CD4-positive, alpha-beta T cell (primary cell): ENCODE data around the gene ZC3H4. TPM values are rescaled to one million over a fixed set of nuclear protein-coding genes. Genes with fewer than 3 reads are reported as not detected.

Source experiments
- ATAC-seq: fragments of 200-7000 bp; cut with Tn5 transposase; one replicate; pipeline ENCODE4 v1.10.0; 2022; ENCODE audit warnings: mild to moderate bottlenecking; ENCODE audit not compliant: poor library complexity
- CTCF ChIA-PET: fragments of 350-600 bp; sonication (Branson Sonifier 250); formaldehyde crosslinking; loops from one replicate; lab custom pipeline; 2021; ENCODE audit warnings: antibody characterized with exemption, inconsistent platforms; lab: Charles Lee
- POLR2A ChIA-PET: fragments of 350-600 bp; sonication (Branson Sonifier 250); formaldehyde crosslinking; loops from one replicate; lab custom pipeline; 2021; ENCODE audit warnings: antibody characterized with exemption, inconsistent platforms; lab: Charles Lee
- DNase-seq, 14 experiments: peaks; one replicate each; pipeline ENCODE4 v3.0.0-alpha.2; 2013 to 2020; ENCODE audit warnings: mixed read lengths in 2 of 14
- H3K27ac ChIP-seq, 2 donors: one replicate each; pipeline versions ENCODE4 v1.5.1 to v1.7.0; 2013; ENCODE audit warnings: low read length in 2 of 2, low read depth in 1 of 2, mild to moderate bottlenecking in 1 of 2
- H3K27me3 ChIP-seq, 2 experiments: 1 replicate in 1 of 2; 2 replicates in 1 of 2; pipeline versions ENCODE4 v1.6.1 to v1.7.0; 2013; ENCODE audit warnings: low read length in 2 of 2, control low read depth in 1 of 2, mild to moderate bottlenecking in 1 of 2, moderate library complexity in 1 of 2; ENCODE audit not compliant: insufficient read depth in 2 of 2, control insufficient read depth in 1 of 2
- H3K36me3 ChIP-seq: one replicate; pipeline ENCODE4 v1.6.1; 2013; ENCODE audit warnings: low read length, control low read depth; ENCODE audit not compliant: insufficient read depth
- H3K4me1 ChIP-seq: one replicate; pipeline ENCODE4 v1.6.1; 2013; ENCODE audit warnings: low read length, control low read depth; ENCODE audit not compliant: insufficient read depth
- H3K4me3 ChIP-seq: one replicate; pipeline ENCODE4 v1.5.1; 2013; ENCODE audit warnings: mild to moderate bottlenecking, low read length, moderate library complexity
- H3K9me3 ChIP-seq, 2 experiments: 1 replicate in 1 of 2; 2 replicates in 1 of 2; pipeline versions ENCODE4 v1.6.1 to v1.7.0; 2013; ENCODE audit warnings: low read length in 2 of 2, mild to moderate bottlenecking in 2 of 2, control low read depth in 1 of 2, moderate library complexity in 1 of 2; ENCODE audit not compliant: control insufficient read depth in 1 of 2, insufficient read depth in 1 of 2
- H3K27ac Mint-ChIP-seq: one replicate; pipeline ENCODE4 v1.8.0; 2020; ENCODE audit warnings: mixed read lengths
- H3K27me3 Mint-ChIP-seq: one replicate; pipeline ENCODE4 v1.8.0; 2021; ENCODE audit warnings: mixed read lengths
- H3K36me3 Mint-ChIP-seq: one replicate; pipeline ENCODE4 v1.8.0; 2021; ENCODE audit warnings: low read depth, mixed read lengths
- H3K4me1 Mint-ChIP-seq: one replicate; pipeline ENCODE4 v1.8.0; 2021; ENCODE audit warnings: low read depth, mixed read lengths
- H3K4me3 Mint-ChIP-seq: one replicate; pipeline ENCODE4 v1.8.0; 2020; ENCODE audit warnings: mild to moderate bottlenecking, mixed read lengths
- H3K9me3 Mint-ChIP-seq: one replicate; pipeline ENCODE4 v1.8.0; 2020; ENCODE audit warnings: mixed read lengths
- intact Hi-C, 2 experiments: fragments of 100-400 bp; cut with DNase I in 1 of 2; cut with micrococcal nuclease in 1 of 2; formaldehyde crosslinking; loops; one replicate each; pipeline versions ENCODE4 v1.15.1 to v1.9.0; 2023 to 2025; cut with DNase I, micrococcal nuclease
- total RNA-seq, 174 experiments: library from RNA in 2 of 174; stranded (reverse) in 2 of 174; gene quantifications; one replicate each; pipeline ENCODE4 v1.2.3 and lab custom pipeline; 2021 to 2026
- TF ChIP-seq, protein P1 (sequence below): fragments of 200-600 bp; IDR thresholded peaks from one replicate; pipeline ENCODE4 v1.8.0; 2022; ENCODE audit warnings: antibody characterized with exemption, mild to moderate bottlenecking

The ZC3H4 gene
- total RNA-seq, 2 experiments from 2014 or later = 39.4 to 43.7 TPM

DNA sequence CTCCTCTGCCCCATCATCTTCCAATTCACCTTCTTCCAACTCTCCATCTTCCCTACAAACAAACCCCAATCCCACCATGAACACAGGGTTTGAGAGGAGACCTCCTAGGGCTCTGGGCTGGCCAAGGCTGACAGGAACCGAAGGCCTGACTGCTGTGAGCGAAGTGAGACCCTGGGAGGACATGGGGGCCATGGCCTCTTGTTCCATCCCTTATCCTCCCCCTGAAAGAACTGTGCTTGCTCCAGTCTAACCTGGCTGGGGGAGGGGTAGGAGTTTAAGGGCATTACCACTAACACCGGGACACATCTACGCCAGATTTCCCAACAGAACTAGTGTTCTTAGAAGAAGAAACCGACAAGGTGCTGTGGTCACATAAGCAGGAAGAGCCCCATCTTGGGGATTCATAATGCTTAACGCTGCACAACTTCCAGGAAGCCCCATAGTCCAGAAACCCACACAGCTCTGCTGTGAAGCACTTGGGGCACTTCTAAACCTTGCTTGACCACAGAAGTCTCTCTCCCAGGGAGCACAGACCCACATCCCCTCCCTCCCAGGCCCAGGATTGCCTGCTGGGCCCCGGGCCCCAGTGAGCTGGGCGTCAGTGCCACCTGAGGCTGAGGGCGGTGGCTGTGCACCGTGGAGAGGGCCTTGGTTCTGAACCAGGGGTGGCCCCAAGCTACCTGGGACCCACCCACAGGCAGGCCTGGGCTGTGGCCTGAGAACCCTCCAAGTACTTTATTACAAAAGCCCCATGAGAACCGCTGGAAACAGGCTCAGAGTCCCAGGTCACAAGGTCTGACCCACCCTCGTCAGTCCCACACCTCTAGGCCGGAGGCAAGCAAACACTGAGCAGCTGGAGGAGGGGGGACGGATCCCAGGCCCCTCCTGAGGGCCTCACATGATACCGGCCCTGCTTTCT is 18.8 kb downstream of the ZC3H4 start:
- TF ChIP-seq, protein P1, sequence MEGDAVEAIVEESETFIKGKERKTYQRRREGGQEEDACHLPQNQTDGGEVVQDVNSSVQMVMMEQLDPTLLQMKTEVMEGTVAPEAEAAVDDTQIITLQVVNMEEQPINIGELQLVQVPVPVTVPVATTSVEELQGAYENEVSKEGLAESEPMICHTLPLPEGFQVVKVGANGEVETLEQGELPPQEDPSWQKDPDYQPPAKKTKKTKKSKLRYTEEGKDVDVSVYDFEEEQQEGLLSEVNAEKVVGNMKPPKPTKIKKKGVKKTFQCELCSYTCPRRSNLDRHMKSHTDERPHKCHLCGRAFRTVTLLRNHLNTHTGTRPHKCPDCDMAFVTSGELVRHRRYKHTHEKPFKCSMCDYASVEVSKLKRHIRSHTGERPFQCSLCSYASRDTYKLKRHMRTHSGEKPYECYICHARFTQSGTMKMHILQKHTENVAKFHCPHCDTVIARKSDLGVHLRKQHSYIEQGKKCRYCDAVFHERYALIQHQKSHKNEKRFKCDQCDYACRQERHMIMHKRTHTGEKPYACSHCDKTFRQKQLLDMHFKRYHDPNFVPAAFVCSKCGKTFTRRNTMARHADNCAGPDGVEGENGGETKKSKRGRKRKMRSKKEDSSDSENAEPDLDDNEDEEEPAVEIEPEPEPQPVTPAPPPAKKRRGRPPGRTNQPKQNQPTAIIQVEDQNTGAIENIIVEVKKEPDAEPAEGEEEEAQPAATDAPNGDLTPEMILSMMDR = no peak
- ChIA-PET POLR2A (interaction anchor here (1.0 to 7.6 kb wide), 2 partner anchors 15 to 16 kb away, joined by 5 to 124 read pairs; partner anchors contain the start of gene ZC3H4), CTCF (interaction anchor here (1.3 kb wide), 1 partner anchor 15 kb away, joined by 4 read pairs; no protein-coding TSS in a partner anchor)
- Mint-ChIP-seq H3K4me1 (peaks cover 41% of the 10 kb centered on the region), H3K27me3 (no peaks in the 10 kb centered on the region), H3K4me3 (no peak overlapping the region), H3K27ac (peak overlapping the region; percentile 83), H3K9me3 (no peaks in the 10 kb centered on the region), H3K36me3 (peaks cover 62% of the 10 kb centered on the region)
- peaks cover 64% of the 10 kb centered on the region for H3K36me3 ChIP-seq
- ATAC-seq (peak; percentile 73), DNase-seq (peak in 10 of 14 experiments; percentile 7 to 73 (median 30))
- H3K27me3 ChIP-seq = no peaks in the 10 kb centered on the region
- peaks cover 49% of the 10 kb centered on the region for H3K4me1 ChIP-seq
- H3K9me3 ChIP-seq = no peaks in the 10 kb centered on the region
- H3K27ac ChIP-seq = peak overlapping the region; percentile 70 to 90
- peak overlapping the region; percentile 23 for H3K4me3 ChIP-seq
- intact Hi-C loops = loop anchor here in 1 of 2 experiments (2.0 kb wide), 1 partner anchor 16 kb away; no protein-coding TSS in a partner anchor

DNA sequence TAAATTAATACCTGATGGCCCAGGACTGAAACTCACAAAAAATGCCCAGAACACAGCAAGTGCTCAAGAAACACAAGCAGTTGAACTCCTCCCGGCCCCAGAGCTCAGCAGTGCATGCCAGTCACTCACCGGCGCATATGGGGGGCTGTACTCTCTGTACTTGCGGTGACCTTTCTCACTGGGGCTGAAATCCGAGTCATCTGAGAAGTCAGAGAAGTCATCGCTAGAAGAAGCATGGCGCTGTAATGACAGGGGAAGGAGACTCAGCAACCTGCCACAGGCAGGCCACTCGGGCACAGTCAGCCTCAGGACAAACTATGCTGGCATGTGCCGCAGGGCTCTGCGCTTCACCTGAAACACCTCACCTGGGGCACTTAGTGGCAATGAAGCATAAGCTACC is 19.7 kb downstream of the ZC3H4 start:
- DNase-seq = no peak
- H3K27ac Mint-ChIP-seq = peak overlapping the region; percentile 83
- H3K27me3 ChIP-seq = no peaks in the 10 kb centered on the region
- no peak for ATAC-seq
- CTCF ChIA-PET = interaction anchor here (0.7 to 1.3 kb wide), 3 partner anchors 14 to 32 kb away, joined by 3 to 4 read pairs (median 4); no protein-coding TSS in a partner anchor
- no peaks in the 10 kb centered on the region for H3K27me3 Mint-ChIP-seq
- TF ChIP-seq, protein P1 = no peak
- intact Hi-C loops = loop anchor here (2.0 kb wide), 1 partner anchor 17 kb away; no protein-coding TSS in a partner anchor
- H3K4me1 Mint-ChIP-seq = peaks cover 39% of the 10 kb centered on the region
- H3K4me3 ChIP-seq = no peak overlapping the region
- no peaks in the 10 kb centered on the region for H3K9me3 ChIP-seq
- H3K36me3 Mint-ChIP-seq = peaks cover 70% of the 10 kb centered on the region
- no peak overlapping the region for H3K4me3 Mint-ChIP-seq
- H3K9me3 Mint-ChIP-seq = no peaks in the 10 kb centered on the region
- H3K4me1 ChIP-seq = peaks cover 45% of the 10 kb centered on the region
- peak overlapping the region in 1 of 2 donors; percentile 90 for H3K27ac ChIP-seq
- peaks cover 69% of the 10 kb centered on the region for H3K36me3 ChIP-seq
- POLR2A ChIA-PET = interaction anchor here (7.6 kb wide), 1 partner anchor 17 kb away, joined by 124 read pairs; the partner anchor contains the start of gene ZC3H4

DNA sequence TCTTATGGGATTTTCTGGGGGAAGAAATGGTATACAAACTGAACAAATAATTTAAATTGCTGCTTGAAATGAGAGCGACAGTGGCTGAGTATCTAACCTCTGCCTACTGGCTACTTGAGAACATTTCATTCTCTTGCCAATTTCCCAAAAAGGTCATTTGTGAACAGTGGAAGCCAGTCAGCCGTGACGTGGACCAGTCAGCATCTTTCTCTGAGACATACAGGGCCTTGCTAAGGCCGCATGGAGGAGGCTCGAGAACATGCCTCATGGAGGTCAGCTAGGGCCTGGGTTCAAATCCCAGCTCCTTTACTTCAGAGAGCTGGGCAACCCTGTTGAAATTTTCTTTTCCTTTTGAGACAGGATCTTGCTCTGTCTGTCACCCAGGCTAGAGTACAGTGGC is 20.3 kb downstream of the ZC3H4 start:
- Mint-ChIP-seq H3K4me3 (no peak overlapping the region), H3K27me3 (no peaks in the 10 kb centered on the region), H3K36me3 (peaks cover 70% of the 10 kb centered on the region), H3K9me3 (no peaks in the 10 kb centered on the region), H3K4me1 (peaks cover 35% of the 10 kb centered on the region), H3K27ac (peak overlapping the region; percentile 83)
- Histone ChIP-seq H3K27ac (peak overlapping the region in 1 of 2 donors; percentile 90), H3K4me3 (no peak overlapping the region), H3K4me1 (peaks cover 44% of the 10 kb centered on the region), H3K36me3 (peaks cover 74% of the 10 kb centered on the region), H3K27me3 (no peaks in the 10 kb centered on the region), H3K9me3 (no peaks in the 10 kb centered on the region)
- POLR2A ChIA-PET = interaction anchor here (7.6 kb wide), 1 partner anchor 17 kb away, joined by 124 read pairs; the partner anchor contains the start of gene ZC3H4
- intact Hi-C loops = loop anchor here in 1 of 2 experiments (2.0 kb wide), 1 partner anchor 18 kb away; no protein-coding TSS in a partner anchor
- ATAC-seq = no peak
- DNase-seq = no peak
- TF ChIP-seq, protein P1 = no peak
- CTCF ChIA-PET = interaction anchor here (0.7 to 1.1 kb wide), 2 partner anchors 14 to 32 kb away, joined by 3 to 4 read pairs; no protein-coding TSS in a partner anchor
